ENCODE measurements around the gene DYSF.

DNA sequence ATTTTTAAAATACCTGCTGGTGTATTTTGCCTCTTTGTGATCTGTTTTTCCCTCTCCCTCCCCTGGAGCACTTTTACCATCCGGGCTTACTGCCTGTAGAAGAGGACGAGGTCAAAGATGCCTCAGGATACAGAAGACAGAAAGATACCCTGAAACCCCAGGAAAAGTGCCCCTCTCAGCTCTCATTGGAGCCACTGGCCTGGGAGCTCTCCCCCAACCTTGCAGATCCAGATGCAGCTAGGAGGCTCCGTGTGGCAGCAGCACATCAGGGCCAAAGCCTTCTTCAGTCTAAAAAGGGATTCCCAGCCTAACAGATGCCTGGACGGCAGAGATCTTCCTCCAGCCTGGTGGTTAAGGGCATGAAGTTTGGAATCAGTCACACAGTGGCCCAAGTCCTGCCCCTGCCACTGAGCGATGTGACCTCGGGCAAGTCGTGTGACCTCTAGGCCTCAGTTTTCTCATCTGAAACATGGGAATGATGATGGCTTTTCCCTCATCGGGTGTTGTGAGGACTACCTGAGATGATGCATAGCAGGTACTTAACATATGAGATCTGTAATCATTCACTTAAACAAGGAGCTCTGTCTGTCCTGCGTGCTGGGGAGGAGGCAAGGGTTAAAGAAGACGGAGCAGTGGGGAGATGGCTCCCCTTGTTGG is 239.4 kb downstream of the DYSF start:
- no peak for TF ChIP-seq POLR2A (IDR thresholded peaks at IDR 0.05)
- TF ChIP-seq, protein P1, sequence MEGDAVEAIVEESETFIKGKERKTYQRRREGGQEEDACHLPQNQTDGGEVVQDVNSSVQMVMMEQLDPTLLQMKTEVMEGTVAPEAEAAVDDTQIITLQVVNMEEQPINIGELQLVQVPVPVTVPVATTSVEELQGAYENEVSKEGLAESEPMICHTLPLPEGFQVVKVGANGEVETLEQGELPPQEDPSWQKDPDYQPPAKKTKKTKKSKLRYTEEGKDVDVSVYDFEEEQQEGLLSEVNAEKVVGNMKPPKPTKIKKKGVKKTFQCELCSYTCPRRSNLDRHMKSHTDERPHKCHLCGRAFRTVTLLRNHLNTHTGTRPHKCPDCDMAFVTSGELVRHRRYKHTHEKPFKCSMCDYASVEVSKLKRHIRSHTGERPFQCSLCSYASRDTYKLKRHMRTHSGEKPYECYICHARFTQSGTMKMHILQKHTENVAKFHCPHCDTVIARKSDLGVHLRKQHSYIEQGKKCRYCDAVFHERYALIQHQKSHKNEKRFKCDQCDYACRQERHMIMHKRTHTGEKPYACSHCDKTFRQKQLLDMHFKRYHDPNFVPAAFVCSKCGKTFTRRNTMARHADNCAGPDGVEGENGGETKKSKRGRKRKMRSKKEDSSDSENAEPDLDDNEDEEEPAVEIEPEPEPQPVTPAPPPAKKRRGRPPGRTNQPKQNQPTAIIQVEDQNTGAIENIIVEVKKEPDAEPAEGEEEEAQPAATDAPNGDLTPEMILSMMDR (IDR thresholded peaks at IDR 0.05): no peak
